CD4-positive, alpha-beta T cell treated with Interleukin-4 for 1 hour (primary cell): ENCODE data around the gene EID2B.

Source experiments
- DNase-seq, 2 donors: peaks; one replicate each; pipeline ENCODE4 v3.0.0-alpha.2; 2020 to 2022

Gene EID2B

GRCh38 chr19:39532233-39533002, at the start of gene EID2B:
EID2B (minus strand) TSS chr19:39532852; CDS start chr19:39532802, 50 bp downstream.
- peak; percentile 95 for DNase-seq

GRCh38 chr19:39582442-39582841, 49.8 kb upstream of the EID2B start:
- no peak for DNase-seq

- DNase-seq, result no peak
Measured at GRCh38 chr19:39568604-39569003, 36.0 kb upstream of the EID2B start.

- no peak for DNase-seq
Measured at GRCh38 chr19:39566064-39566463, 33.4 kb upstream of the EID2B start.

GRCh38 chr19:39563408-39563807, 30.8 kb upstream of the EID2B start:
- DNase-seq, result no peak

- DNase-seq, result peak in 1 of 2 donors; percentile 45
Measured at GRCh38 chr19:39558624-39559117, 26.0 kb upstream of the EID2B start.

GRCh38 chr19:39557811-39558623, 25.4 kb upstream of the EID2B start:
- peak in 1 of 2 donors; percentile 45 for DNase-seq

GRCh38 chr19:39555883-39556282, 23.2 kb upstream of the EID2B start:
- DNase-seq, result no peak

GRCh38 chr19:39554701-39555311, 22.2 kb upstream of the EID2B start:
- no peak for DNase-seq

GRCh38 chr19:39553082-39553652, 20.5 kb upstream of the EID2B start:
- DNase-seq, result no peak

GRCh38 chr19:39550197-39550596, 17.5 kb upstream of the EID2B start:
- no peak for DNase-seq

- no peak for DNase-seq
Measured at GRCh38 chr19:39546599-39546998, 13.9 kb upstream of the EID2B start.

GRCh38 chr19:39544911-39545310, 12.3 kb upstream of the EID2B start:
- peak in 1 of 2 donors; percentile 60 for DNase-seq

GRCh38 chr19:39544226-39544903, 11.7 kb upstream of the EID2B start:
- DNase-seq, result no peak

- no peak for DNase-seq
Measured at GRCh38 chr19:39543477-39543857, 10.8 kb upstream of the EID2B start.

- no peak for DNase-seq
Measured at GRCh38 chr19:39542206-39542605, 9.6 kb upstream of the EID2B start.

- DNase-seq, result no peak
Measured at GRCh38 chr19:39540333-39540673, 7.7 kb upstream of the EID2B start.

- peak; percentile 94 to 95 for DNase-seq
Measured at GRCh38 chr19:39539518-39540332, 7.1 kb upstream of the EID2B start, which contains the start of gene EID2. EID2 (minus strand) TSS chr19:39540161; CDS start chr19:39540079, 82 bp downstream.

GRCh38 chr19:39539165-39539517, 6.5 kb upstream of the EID2B start:
- peak in 1 of 2 donors; percentile 22 for DNase-seq

- DNase-seq, result no peak
Measured at GRCh38 chr19:39533791-39534190, 1.1 kb upstream of the EID2B start.

- no peak for DNase-seq
Measured at GRCh38 chr19:39533003-39533512, 406 bp upstream of the EID2B start.
